SK-N-SH treated with all-trans-retinoic acid at 6 μM for 48 hours (cell line): ENCODE results near the gene CYP4F22.

Experiments used
- CSDC2 ChIP-seq: fragments of 250-450 bp; sonication (Bioruptor Pico); IDR thresholded peaks from 2 replicates; pipeline ENCODE4 v1.5.0; 2020; ENCODE audit warnings: mild to moderate bottlenecking, moderate library complexity
- ESRRG ChIP-seq: fragments of 250-450 bp; sonication (Bioruptor Pico); IDR thresholded peaks from 2 replicates; pipeline ENCODE4 v1.6.1; 2021; ENCODE audit warnings: mild to moderate bottlenecking
- ISL1 ChIP-seq: fragments of 250-450 bp; sonication (Bioruptor Pico); IDR thresholded peaks from 2 replicates; pipeline ENCODE4 v2.1.2; 2022; ENCODE audit warnings: mild to moderate bottlenecking, moderate library complexity
- RARB ChIP-seq: fragments of 250-450 bp; sonication (Bioruptor Pico); IDR thresholded peaks from 2 replicates; pipeline ENCODE4 v1.8.0; 2021; ENCODE audit warnings: mild to moderate bottlenecking, moderate library complexity
- SNAI2 ChIP-seq: fragments of 250-450 bp; sonication (Bioruptor Pico); IDR thresholded peaks from 2 replicates; pipeline ENCODE4 v1.5.0; 2020; ENCODE audit warnings: mild to moderate bottlenecking, moderate library complexity
- TOX ChIP-seq: fragments of 250-450 bp; sonication (Bioruptor Pico); IDR thresholded peaks from 2 replicates; pipeline ENCODE4 v1.8.0; 2021; ENCODE audit warnings: mild to moderate bottlenecking, moderate library complexity, borderline replicate concordance
- ZC3H10 ChIP-seq: fragments of 250-450 bp; sonication (Bioruptor Pico); IDR thresholded peaks from 2 replicates; pipeline ENCODE4 v1.5.1; 2021; ENCODE audit warnings: mild to moderate bottlenecking, moderate library complexity
- ZFP30 ChIP-seq: fragments of 450-650 bp; formaldehyde crosslinking; IDR thresholded peaks from 2 replicates; pipeline ENCODE4 v1.5.0; 2022; ENCODE audit warnings: mild to moderate bottlenecking, moderate library complexity
- ZNF565 ChIP-seq: fragments of 450-650 bp; formaldehyde crosslinking; conservative IDR thresholded peaks from 2 replicates; pipeline ENCODE4 v1.5.0; 2020; ENCODE audit warnings: low read depth, mild to moderate bottlenecking, moderate library complexity
- ZNF8 ChIP-seq: fragments of 450-650 bp; formaldehyde crosslinking; IDR thresholded peaks from 2 replicates; pipeline ENCODE4 v1.5.0; 2020; ENCODE audit warnings: mild to moderate bottlenecking, moderate library complexity

DNA sequence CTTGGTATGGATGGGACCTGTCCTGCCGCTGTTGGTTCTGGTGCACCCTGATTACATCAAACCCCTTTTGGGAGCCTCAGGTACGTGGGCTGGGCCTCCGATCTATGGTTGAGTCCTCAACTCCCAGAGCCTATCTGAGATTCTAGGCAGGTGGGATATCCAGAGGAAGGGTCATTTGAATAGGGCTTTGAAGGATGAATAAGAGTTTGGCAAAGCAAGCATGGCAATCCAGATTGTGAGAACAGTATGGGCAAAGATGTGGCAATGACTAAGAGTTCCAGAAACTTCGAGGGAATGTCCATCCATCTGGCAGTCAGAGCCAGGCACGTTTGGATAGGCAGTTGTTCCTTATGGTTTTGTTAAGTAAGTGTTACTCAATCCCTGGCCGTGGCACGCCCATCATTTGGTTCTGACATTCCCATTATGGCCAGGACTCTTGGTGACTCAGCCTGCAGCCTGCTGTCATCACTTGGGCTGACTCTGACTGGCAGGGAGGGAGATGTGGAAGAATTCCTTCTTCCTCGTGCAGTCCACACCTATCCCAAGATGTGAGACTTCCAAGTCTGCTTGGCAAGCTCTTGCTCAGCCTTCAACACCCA is 21.5 kb downstream of the CYP4F22 start:
- TF ChIP-seq RARB (CRISPR knock-in tag) (no peak), CSDC2 (CRISPR knock-in tag) (no peak), TOX (CRISPR knock-in tag) (no peak), ZNF8 (no peak), ISL1 (no peak), ESRRG (CRISPR knock-in tag) (no peak), SNAI2 (CRISPR knock-in tag) (no peak), ZFP30 (CRISPR knock-in tag) (no peak), ZNF565 (CRISPR knock-in tag) (no peak), ZC3H10 (CRISPR knock-in tag) (no peak)
